HEK293 (cell line): ENCODE results near the gene KIF7.

ENCODE experiments used
- HOXC10 ChIP-seq: sonication (generic); formaldehyde crosslinking; IDR thresholded peaks from 2 replicates; pipeline ENCODE4 v1.8.1; 2023; ENCODE audit warnings: mild to moderate bottlenecking, missing genetic modification reagents
- KLF17 ChIP-seq: fragments of 450-650 bp; formaldehyde crosslinking; IDR thresholded peaks from 2 replicates; pipeline ENCODE4 v1.5.1; 2016; ENCODE audit warnings: missing biosample characterization, missing genetic modification characterization
- MZF1 ChIP-seq: fragments of 450-650 bp; formaldehyde crosslinking; IDR thresholded peaks from 2 replicates; pipeline ENCODE4 v1.5.1; 2017; ENCODE audit warnings: missing biosample characterization, missing genetic modification characterization, borderline replicate concordance
- SALL2 ChIP-seq: fragments of 450-650 bp; formaldehyde crosslinking; IDR thresholded peaks from 2 replicates; pipeline ENCODE4 v1.5.0; 2017; ENCODE audit warnings: missing biosample characterization, mild to moderate bottlenecking, missing genetic modification characterization, borderline replicate concordance
- SCRT1 ChIP-seq: fragments of 450-650 bp; formaldehyde crosslinking; IDR thresholded peaks from 2 replicates; pipeline ENCODE4 v1.5.1; 2016; ENCODE audit warnings: missing biosample characterization, missing genetic modification characterization, borderline replicate concordance
- TCF7L2 ChIP-seq: IDR thresholded peaks from 2 replicates; pipeline ENCODE4 v1.6.1; 2011; ENCODE audit warnings: low read depth, mild to moderate bottlenecking, inconsistent platforms, low read length, moderate library complexity, borderline replicate concordance
- ZBTB11 ChIP-seq: fragments of 450-650 bp; formaldehyde crosslinking; conservative IDR thresholded peaks from 2 replicates; pipeline ENCODE4 v1.5.1; 2016; ENCODE audit warnings: low read depth, missing biosample characterization, missing genetic modification characterization
- ZBTB21 ChIP-seq: fragments of 450-650 bp; formaldehyde crosslinking; IDR thresholded peaks from 2 replicates; pipeline ENCODE4 v1.5.1; 2017; ENCODE audit warnings: missing biosample characterization, missing genetic modification characterization
- ZBTB44 ChIP-seq: fragments of 450-650 bp; IDR thresholded peaks from 2 replicates; pipeline ENCODE4 v1.5.1; 2018; ENCODE audit warnings: missing biosample characterization, mild to moderate bottlenecking, missing genetic modification characterization
- ZNF175 ChIP-seq: fragments of 450-650 bp; formaldehyde crosslinking; IDR thresholded peaks from 2 replicates; pipeline ENCODE4 v1.5.1; 2016; ENCODE audit warnings: missing biosample characterization, missing genetic modification characterization
- ZNF248 ChIP-seq: fragments of 450-650 bp; formaldehyde crosslinking; IDR thresholded peaks from 2 replicates; pipeline ENCODE4 v1.5.1; 2017; ENCODE audit warnings: missing biosample characterization, missing genetic modification characterization
- ZNF302 ChIP-seq: fragments of 450-650 bp; formaldehyde crosslinking; IDR thresholded peaks from 2 replicates; pipeline ENCODE4 v1.5.1; 2016; ENCODE audit warnings: missing biosample characterization, missing genetic modification characterization, low read depth
- ZNF394 ChIP-seq: fragments of 450-650 bp; formaldehyde crosslinking; IDR thresholded peaks from 2 replicates; pipeline ENCODE4 v1.5.1; 2016; ENCODE audit warnings: missing biosample characterization, missing genetic modification characterization, mild to moderate bottlenecking, moderate library complexity, borderline replicate concordance
- ZNF398 ChIP-seq: fragments of 450-650 bp; formaldehyde crosslinking; IDR thresholded peaks from 2 replicates; pipeline ENCODE4 v1.5.1; 2017; ENCODE audit warnings: missing biosample characterization, missing genetic modification characterization
- ZNF558 ChIP-seq: fragments of 450-650 bp; formaldehyde crosslinking; IDR thresholded peaks from 2 replicates; pipeline ENCODE4 v1.5.1; 2016; ENCODE audit warnings: missing biosample characterization, missing genetic modification characterization
- ZNF645 ChIP-seq: fragments of 450-650 bp; formaldehyde crosslinking; IDR thresholded peaks from 2 replicates; pipeline ENCODE4; 2016; ENCODE audit warnings: missing biosample characterization, missing genetic modification characterization
- ZNF707 ChIP-seq: fragments of 450-650 bp; formaldehyde crosslinking; IDR thresholded peaks from 2 replicates; pipeline ENCODE4 v1.5.1; 2016; ENCODE audit warnings: missing biosample characterization, missing genetic modification characterization
- ZNF747 ChIP-seq: fragments of 450-650 bp; formaldehyde crosslinking; IDR thresholded peaks from 2 replicates; pipeline ENCODE4 v1.5.1; 2016; ENCODE audit warnings: missing biosample characterization, missing genetic modification characterization
- ZNF785 ChIP-seq: fragments of 450-650 bp; formaldehyde crosslinking; IDR thresholded peaks from 2 replicates; pipeline ENCODE4 v1.5.1; 2016; ENCODE audit warnings: missing biosample characterization, missing genetic modification characterization
- ZXDB ChIP-seq: fragments of 450-650 bp; formaldehyde crosslinking; IDR thresholded peaks from 2 replicates; pipeline ENCODE4 v1.5.1; 2016; ENCODE audit warnings: missing biosample characterization, missing genetic modification characterization

The KIF7 gene

GRCh38 chr15:89647191-89647851 is 7.9 kb downstream of the KIF7 start (continued):
- TF ChIP-seq KLF17 (tag by site-specific recombination) (peak; percentile 80; the same call in 1 of the 2 replicates), ZNF175 (tag by site-specific recombination) (no peak), ZNF645 (tag by site-specific recombination) (no peak), ZNF785 (tag by site-specific recombination) (no peak), HOXC10 (CRISPR knock-in tag) (no peak), ZNF394 (tag by site-specific recombination) (no peak), ZNF747 (tag by site-specific recombination) (no peak), MZF1 (no peak), TCF7L2 (no peak), ZNF302 (tag by site-specific recombination) (no peak), ZBTB44 (no peak), ZNF707 (no peak), ZBTB11 (tag by site-specific recombination) (no peak), SCRT1 (tag by site-specific recombination) (no peak), ZNF558 (tag by site-specific recombination) (no peak), ZBTB21 (tag by site-specific recombination) (no peak), ZXDB (tag by site-specific recombination) (0 out of 2 replicates have a peak, but pooled peaks have one; percentile 20), ZNF248 (tag by site-specific recombination) (no peak), ZNF398 (tag by site-specific recombination) (no peak), SALL2 (tag by site-specific recombination) (no peak)
